Neural progenitor cell (in vitro differentiated cells): ENCODE data around the gene ABLIM2.

ENCODE experiments used
- EZH2phosphoT487 ChIP-seq: fragments of 200-600 bp; sonication (generic); IDR thresholded peaks from 2 replicates; pipeline ENCODE4 v1.6.1; 2017; ENCODE audit warnings: antibody characterized with exemption
- TF ChIP-seq, protein P1 (sequence below): fragments of 200-600 bp; sonication (generic); IDR thresholded peaks from 2 replicates; pipeline ENCODE4 v1.5.1; 2017; ENCODE audit warnings: antibody characterized with exemption, mild to moderate bottlenecking

DNA sequence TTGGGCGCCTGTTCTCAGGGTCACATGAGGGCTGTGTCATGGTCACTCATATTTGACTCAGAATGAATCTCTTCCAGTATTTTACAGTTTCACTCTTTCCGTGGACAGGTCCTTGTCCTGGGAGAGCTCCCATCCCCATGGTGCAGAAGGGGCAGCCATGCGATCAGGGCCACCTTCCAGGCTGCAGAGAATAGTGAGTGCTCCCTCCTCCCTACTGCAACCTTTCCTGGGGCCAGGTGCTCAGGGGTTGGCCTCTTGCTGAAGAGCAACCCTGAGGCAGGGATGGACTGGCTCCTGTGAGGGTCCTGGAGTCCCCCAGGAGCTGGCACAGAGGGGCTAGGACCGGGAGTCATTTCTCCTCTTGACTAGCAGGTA lies 108.4 kb downstream of the ABLIM2 start:
- TF ChIP-seq, protein P1, sequence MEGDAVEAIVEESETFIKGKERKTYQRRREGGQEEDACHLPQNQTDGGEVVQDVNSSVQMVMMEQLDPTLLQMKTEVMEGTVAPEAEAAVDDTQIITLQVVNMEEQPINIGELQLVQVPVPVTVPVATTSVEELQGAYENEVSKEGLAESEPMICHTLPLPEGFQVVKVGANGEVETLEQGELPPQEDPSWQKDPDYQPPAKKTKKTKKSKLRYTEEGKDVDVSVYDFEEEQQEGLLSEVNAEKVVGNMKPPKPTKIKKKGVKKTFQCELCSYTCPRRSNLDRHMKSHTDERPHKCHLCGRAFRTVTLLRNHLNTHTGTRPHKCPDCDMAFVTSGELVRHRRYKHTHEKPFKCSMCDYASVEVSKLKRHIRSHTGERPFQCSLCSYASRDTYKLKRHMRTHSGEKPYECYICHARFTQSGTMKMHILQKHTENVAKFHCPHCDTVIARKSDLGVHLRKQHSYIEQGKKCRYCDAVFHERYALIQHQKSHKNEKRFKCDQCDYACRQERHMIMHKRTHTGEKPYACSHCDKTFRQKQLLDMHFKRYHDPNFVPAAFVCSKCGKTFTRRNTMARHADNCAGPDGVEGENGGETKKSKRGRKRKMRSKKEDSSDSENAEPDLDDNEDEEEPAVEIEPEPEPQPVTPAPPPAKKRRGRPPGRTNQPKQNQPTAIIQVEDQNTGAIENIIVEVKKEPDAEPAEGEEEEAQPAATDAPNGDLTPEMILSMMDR: no peak
- no peak for TF ChIP-seq EZH2phosphoT487
